ENCODE results near the gene CDNF.
"Not testable (repeated sequence)": the region's sequence is repeated elsewhere in the genome, so short reads cannot be mapped to it uniquely, and the experiment has no call there.

The CDNF gene

GRCh38 chr10:14837757-14838581, at the start of gene CDNF, which contains the start of the genes HSPA14 and MSANTD7:
Gene CDNF, minus strand, starts transcription at chr10:14838037. Its CDS starts 91 bp downstream, at chr10:14837946.
Gene HSPA14, plus strand, starts transcription at chr10:14838306. Its CDS starts 97 bp downstream, at chr10:14838403.
Gene MSANTD7, plus strand, starts transcription at chr10:14838306. Its CDS starts 3,979 bp downstream, at chr10:14842285.
- peak; percentile 92 to 99 (median 97) for DNase-seq (ENCODE audit: low read depth in 2 of 3, low spot score in 2 of 3)

GRCh38 chr10:14884082-14884481, 46.2 kb upstream of the CDNF start:
- no peak for DNase-seq (ENCODE audit: low read depth in 2 of 3, low spot score in 2 of 3)

- DNase-seq (ENCODE audit: low read depth in 2 of 3, low spot score in 2 of 3) = no peak
Measured at GRCh38 chr10:14880229-14880628, 42.4 kb upstream of the CDNF start.

DNA sequence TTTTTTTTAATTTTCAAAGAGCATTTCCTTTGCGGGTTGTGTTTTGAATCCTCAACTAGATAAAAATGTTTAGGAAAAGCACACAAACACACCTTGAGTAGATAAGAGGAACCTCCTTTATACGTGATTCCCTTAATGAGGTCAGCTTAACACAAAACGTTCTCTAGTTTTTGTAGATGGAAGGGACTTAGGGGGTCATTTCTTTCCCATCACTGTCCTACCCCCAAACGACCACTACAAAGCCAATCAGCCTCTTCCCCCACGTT, 42.0 kb upstream of the CDNF start:
- no peak for DNase-seq (ENCODE audit: low read depth in 2 of 3, low spot score in 2 of 3)

DNA sequence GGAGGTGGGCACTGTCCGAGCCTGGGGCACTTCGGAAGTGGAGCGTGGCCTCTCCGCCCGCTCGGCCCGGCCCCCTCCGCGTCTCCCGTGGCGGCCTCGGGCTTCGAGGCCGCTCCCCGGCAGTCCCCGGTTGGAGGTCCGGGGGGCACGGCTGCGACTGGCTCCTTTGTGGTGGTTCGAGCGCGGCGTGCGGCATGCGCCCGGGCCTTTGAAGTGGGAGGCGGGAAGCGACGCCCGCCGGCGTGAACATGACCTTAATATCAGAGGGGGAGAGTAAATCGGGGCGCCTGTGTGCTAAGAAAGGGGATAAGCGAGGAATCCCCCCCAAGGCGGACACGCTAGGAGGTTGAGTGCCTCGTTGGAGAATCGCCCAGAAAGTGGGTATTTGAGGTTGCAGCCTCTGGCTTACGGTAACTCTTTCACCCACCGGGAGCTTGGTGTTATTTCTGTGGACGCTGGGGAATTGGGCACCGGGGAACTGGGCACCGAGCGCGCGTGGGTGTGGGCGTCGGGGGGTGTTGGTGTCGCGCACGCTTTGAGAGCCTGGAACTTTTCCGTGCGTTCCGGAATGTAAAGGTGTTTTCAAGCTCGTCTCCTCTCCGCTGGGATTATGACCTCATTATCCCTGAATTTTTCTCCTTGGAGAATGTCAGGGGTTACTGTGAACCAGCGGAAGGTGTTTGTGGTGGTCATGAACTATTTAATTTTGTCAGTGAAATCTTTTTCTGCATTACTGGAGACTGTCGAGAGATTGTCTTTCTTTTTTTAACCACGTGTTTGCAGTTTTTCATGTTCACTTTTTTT, 41.5 kb upstream of the CDNF start:
- peak; percentile 5 to 33 (median 23) for DNase-seq (ENCODE audit: low read depth in 2 of 3, low spot score in 2 of 3)

- DNase-seq (ENCODE audit: low read depth in 2 of 3, low spot score in 2 of 3) = peak; percentile 73 to 89 (median 78)
Measured at GRCh38 chr10:14878266-14879123, 40.7 kb upstream of the CDNF start, which contains the start of gene SUV39H2. Gene SUV39H2, plus strand, starts transcription at chr10:14878866. Its CDS starts 23 bp downstream, at chr10:14878889.

- DNase-seq (ENCODE audit: low read depth in 2 of 3, low spot score in 2 of 3) = no peak
Measured at GRCh38 chr10:14876764-14877163, 38.9 kb upstream of the CDNF start.

DNA sequence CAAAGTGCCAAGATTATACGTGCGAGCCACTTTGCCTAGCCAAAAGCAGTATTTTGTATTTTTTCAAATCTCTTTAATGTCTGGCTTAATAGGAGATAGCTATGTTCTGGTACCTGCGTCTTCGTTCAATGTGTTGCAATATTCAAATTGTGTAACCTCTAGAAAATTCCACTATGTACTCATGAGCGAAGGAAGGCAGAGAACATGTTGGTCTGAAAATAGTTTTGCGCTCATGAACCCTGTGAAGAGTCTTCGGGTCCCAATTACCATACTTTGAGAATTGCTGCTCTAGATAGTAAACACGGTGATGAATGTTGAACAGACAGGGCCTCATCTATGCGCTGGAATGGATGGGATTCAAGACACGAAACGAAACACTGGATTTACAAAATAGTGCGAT, 38.1 kb upstream of the CDNF start:
- DNase-seq (ENCODE audit: low read depth in 2 of 3, low spot score in 2 of 3) = no peak

DNA sequence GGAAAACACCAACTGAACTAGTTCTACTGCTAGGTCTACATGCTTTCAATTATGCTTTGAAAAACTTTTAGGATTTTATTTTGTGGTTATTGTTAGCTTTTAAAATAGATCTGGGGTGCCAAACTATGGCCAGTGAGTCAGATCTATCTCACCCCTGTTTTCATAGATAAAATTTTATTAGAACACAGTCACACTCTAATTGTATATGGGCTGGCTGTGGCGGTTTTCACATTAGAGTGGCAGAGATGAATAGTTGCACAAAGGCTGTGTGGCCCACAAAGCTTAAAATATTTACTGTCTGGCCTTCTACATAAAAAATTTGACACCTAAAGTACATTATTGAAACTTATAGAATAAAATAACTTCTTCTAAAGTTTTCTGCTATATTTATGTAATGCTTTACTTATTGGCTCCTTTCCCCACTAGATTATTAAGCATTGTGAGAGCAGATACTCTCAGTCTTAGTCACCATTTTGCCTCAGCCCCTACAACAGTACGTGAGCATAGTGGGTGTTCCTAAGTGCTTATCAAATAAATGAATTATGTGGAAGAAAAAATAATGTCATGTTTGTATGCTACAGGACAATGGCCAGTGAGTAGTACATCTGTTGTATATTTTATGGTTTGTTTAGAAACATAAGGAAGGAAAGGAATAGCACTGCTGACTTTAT, 35.4 kb upstream of the CDNF start:
- DNase-seq (ENCODE audit: low read depth in 2 of 3, low spot score in 2 of 3) = no peak

- DNase-seq (ENCODE audit: low read depth in 2 of 3, low spot score in 2 of 3) = not testable (repeated sequence)
Measured at GRCh38 chr10:14864871-14865270, 27.0 kb upstream of the CDNF start.

DNA sequence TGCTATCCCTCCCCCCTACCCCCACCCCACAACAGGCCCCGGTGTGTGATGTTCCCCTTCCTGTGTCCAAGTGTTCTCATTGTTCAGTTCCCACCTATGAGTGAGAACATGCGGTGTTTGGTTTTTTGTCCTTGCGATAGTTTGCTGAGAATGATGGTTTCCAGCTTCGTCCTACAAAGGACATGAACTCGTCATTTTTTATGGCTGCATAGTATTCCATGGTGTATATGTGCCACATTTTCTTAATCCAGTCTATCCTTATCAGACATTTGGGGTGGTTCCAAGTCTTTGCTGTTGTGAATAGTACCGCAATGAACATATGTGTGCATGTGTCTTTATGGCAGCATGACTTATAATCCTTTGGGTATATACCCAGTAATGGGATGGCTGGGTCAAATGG, 26.6 kb upstream of the CDNF start:
- not testable (repeated sequence) for DNase-seq (ENCODE audit: low read depth in 2 of 3, low spot score in 2 of 3)

- DNase-seq (ENCODE audit: low read depth in 2 of 3, low spot score in 2 of 3) = no peak
Measured at GRCh38 chr10:14860791-14861190, 23.0 kb upstream of the CDNF start.

DNA sequence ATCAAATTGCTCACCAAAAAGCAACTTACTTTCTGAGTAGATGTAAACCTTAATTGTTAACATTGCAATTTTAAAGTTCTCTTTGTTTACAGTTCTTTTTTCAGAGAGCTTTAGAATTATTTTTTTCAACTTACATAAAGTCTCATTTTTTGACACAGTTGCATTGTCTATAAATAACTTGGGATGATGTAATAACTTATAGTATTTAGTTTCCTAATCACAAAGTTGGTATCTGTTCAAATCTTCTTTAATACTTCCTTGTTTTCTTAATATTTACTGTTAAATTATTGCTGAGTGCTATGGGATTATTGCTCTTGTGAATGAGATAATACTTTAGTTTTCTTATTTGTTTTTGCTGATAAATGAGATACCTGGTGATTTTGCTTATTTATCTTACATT, 21.9 kb upstream of the CDNF start:
- no peak for DNase-seq (ENCODE audit: low read depth in 2 of 3, low spot score in 2 of 3)

DNA sequence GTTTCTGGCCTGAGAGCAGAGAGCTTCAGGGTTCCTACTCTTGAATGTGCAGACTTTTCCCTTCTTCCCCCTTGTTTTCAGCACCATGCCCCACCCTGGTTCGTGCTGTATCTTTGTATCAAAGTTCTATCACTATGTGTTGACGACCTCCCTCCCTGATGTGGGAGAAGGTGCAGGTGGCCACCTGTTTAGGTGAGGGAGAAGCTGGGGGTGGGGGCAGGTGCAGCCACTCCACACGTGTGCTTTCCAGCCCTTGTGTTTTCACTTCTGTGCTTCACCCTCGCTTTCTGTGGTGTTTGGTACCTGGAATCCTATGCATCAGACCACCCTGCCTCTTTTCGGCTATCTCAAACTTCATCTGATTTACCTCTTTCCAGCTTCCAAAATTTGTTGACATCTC, 21.2 kb upstream of the CDNF start:
- DNase-seq (ENCODE audit: low read depth in 2 of 3, low spot score in 2 of 3) = no peak

- DNase-seq (ENCODE audit: low read depth in 2 of 3, low spot score in 2 of 3) = no peak
Measured at GRCh38 chr10:14858338-14858960, 20.6 kb upstream of the CDNF start.

GRCh38 chr10:14855453-14855852, 17.6 kb upstream of the CDNF start:
- no peak for DNase-seq (ENCODE audit: low read depth in 2 of 3, low spot score in 2 of 3)

GRCh38 chr10:14852236-14852635, 14.4 kb upstream of the CDNF start:
- no peak for DNase-seq (ENCODE audit: low read depth in 2 of 3, low spot score in 2 of 3)

- no peak for DNase-seq (ENCODE audit: low read depth in 2 of 3, low spot score in 2 of 3)
Measured at GRCh38 chr10:14844948-14845347, 7.1 kb upstream of the CDNF start.

DNA sequence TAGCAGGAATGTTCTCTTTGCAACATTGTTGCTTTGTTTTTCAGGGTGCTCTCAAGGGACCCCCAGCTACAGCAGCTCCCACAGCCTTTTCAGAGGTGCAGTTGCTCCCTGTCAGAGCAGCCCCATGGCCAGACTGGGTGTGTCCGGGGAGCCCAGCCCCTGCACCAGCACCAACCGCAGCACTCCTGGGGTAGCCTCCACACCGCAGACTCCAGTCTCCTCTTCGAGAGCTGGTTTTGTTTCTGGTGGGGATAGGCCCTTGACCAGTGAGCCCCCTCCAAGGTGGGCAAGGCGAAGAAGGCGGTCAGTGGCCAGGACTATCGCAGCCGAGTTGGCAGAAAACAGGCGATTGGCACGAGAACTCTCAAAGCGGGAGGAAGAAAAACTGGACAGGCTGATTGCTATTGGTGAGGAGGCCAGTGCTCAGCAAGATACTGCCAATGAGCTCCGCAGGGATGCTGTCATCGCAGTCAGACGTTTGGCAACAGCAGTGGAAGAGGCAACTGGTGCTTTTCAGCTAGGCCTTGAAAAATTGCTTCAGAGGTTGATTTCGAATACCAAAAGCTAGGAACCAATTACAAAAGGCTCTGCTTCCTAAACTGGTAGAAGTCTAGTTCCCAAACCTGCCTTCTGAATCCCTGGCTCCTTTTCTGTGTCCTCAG, 5.6 kb upstream of the CDNF start:
- DNase-seq (ENCODE audit: low read depth in 2 of 3, low spot score in 2 of 3) = no peak

GRCh38 chr10:14840178-14840577, 2.3 kb upstream of the CDNF start:
- no peak for DNase-seq (ENCODE audit: low read depth in 2 of 3, low spot score in 2 of 3)

Data from activated CD8-positive, alpha-beta memory T cell treated with anti-CD3 and anti-CD28 coated beads for 48 hours (primary cell).